H1 (cell line): ENCODE measurements around the gene PKP1. TPM values are rescaled to one million over a fixed set of nuclear protein-coding genes. Genes with fewer than 3 reads are reported as not detected.

Experiments
- CTCF ChIA-PET: fragments of 300-600 bp; sonication (Branson Sonifier 250); formaldehyde crosslinking; loops from one replicate; lab custom pipeline; 2021; ENCODE audit not compliant: partially characterized antibody; lab: Charles Lee
- POLR2A ChIA-PET: fragments of 300-600 bp; sonication (Branson Sonifier 250); formaldehyde crosslinking; loops from one replicate; lab custom pipeline; 2021; ENCODE audit warnings: inconsistent platforms; ENCODE audit not compliant: partially characterized antibody; lab: Charles Lee
- DNase-seq, 2 experiments: peaks; one replicate each; pipeline versions ENCODE4 v3.0.0 to v3.0.0-alpha.2; 2010 to 2022; ENCODE audit warnings: low spot score in 2 of 2, low read depth in 1 of 2, mixed read lengths in 1 of 2
- FAIRE-seq: peaks from 2 replicates; lab custom pipeline; 2011; peaks lifted over from hg19 to GRCh38; lab: Jason Lieb, UNC
- H2AFZ ChIP-seq: 2 replicates; pipeline ENCODE4 v1.8.1; 2012; ENCODE audit warnings: low read length, inconsistent platforms
- H2AK5ac ChIP-seq: 2 replicates; pipeline ENCODE4 v1.6.1; 2013; ENCODE audit warnings: low read depth, low read length
- H2BK120ac ChIP-seq: replicated peaks from 2 replicates; pipeline ENCODE3; 2013; ENCODE audit warnings: low read depth, low read length, inconsistent platforms
- H2BK12ac ChIP-seq: 2 replicates; pipeline ENCODE4 v1.6.1; 2013; ENCODE audit warnings: low read depth, low read length
- H2BK15ac ChIP-seq: 2 replicates; pipeline ENCODE4 v1.6.1; 2013; ENCODE audit warnings: low read length
- H2BK20ac ChIP-seq: 2 replicates; pipeline ENCODE4 v1.6.1; 2013; ENCODE audit warnings: low read length
- H2BK5ac ChIP-seq: 2 replicates; pipeline ENCODE4 v1.6.1; 2013; ENCODE audit warnings: low read depth, low read length
- H3K14ac ChIP-seq: 2 replicates; pipeline ENCODE4 v1.6.1; 2013; ENCODE audit warnings: inconsistent platforms; ENCODE audit not compliant: insufficient read length
- H3K18ac ChIP-seq: 2 replicates; pipeline ENCODE4 v1.6.1; 2013; ENCODE audit warnings: low read length; ENCODE audit errors: extremely low read depth
- H3K23ac ChIP-seq: 2 replicates; pipeline ENCODE4 v1.6.1; 2013; ENCODE audit warnings: inconsistent platforms; ENCODE audit not compliant: insufficient read length
- H3K23me2 ChIP-seq: 2 replicates; pipeline ENCODE4 v1.6.1; 2013; ENCODE audit warnings: low read depth, low read length
- H3K27ac ChIP-seq: 2 replicates; pipeline ENCODE4 v1.6.1; 2011; ENCODE audit warnings: low read depth, low read length, inconsistent platforms
- H3K27me3 ChIP-seq, 4 experiments: replicated peaks in 1 of 4; 1 replicate in 1 of 4; 2 replicates in 3 of 4; pipeline versions ENCODE4 v1.6.1 to v1.8.1; 2011 to 2013; ENCODE audit warnings: low read length in 3 of 4, mild to moderate bottlenecking in 3 of 4, inconsistent platforms in 2 of 4, mixed read lengths in 2 of 4, moderate library complexity in 1 of 4; ENCODE audit not compliant: control insufficient read depth in 3 of 4, insufficient read depth in 3 of 4; ENCODE audit errors: extremely low read depth in 1 of 4
- H3K36me3 ChIP-seq, 4 experiments: 2 replicates each; pipeline versions ENCODE4 v1.6.1 to v1.8.1; 2011 to 2013; ENCODE audit warnings: mild to moderate bottlenecking in 4 of 4, low read length in 3 of 4, moderate library complexity in 2 of 4, control low read depth in 1 of 4, inconsistent platforms in 1 of 4; ENCODE audit not compliant: insufficient read depth in 4 of 4, control insufficient read depth in 2 of 4
- H3K4ac ChIP-seq: replicated peaks from 2 replicates; pipeline ENCODE3; 2013; ENCODE audit warnings: low read length, low read depth, mixed read lengths, inconsistent platforms; ENCODE audit not compliant: insufficient read length
- H3K4me1 ChIP-seq, 4 experiments: replicated peaks in 1 of 4; 1 replicate in 1 of 4; 2 replicates in 3 of 4; pipeline versions ENCODE4 v1.6.1 to v1.8.1; 2011 to 2013; ENCODE audit warnings: low read length in 3 of 4, inconsistent platforms in 2 of 4, mixed read lengths in 1 of 4; ENCODE audit not compliant: insufficient read depth in 4 of 4, control insufficient read depth in 3 of 4
- H3K4me2 ChIP-seq, 2 experiments: 2 replicates each; pipeline versions ENCODE4 v1.6.1 to v1.8.1; 2011 to 2013; ENCODE audit warnings: low read depth in 2 of 2, low read length in 2 of 2, control low read depth in 1 of 2, inconsistent platforms in 1 of 2, mild to moderate bottlenecking in 1 of 2; ENCODE audit not compliant: insufficient read depth in 1 of 2
- H3K4me3 ChIP-seq, 4 experiments: fragments of 200-600, 300-600 bp in 1 of 4; sonication (generic), shearing (Covaris generic), sonication (Bioruptor Twin) in 1 of 4; 2 replicates each; pipeline versions ENCODE4 v1.5.1 to v1.8.1; 2011 to 2016; ENCODE audit warnings: low read length in 4 of 4, low read depth in 3 of 4, control low read depth in 2 of 4, inconsistent platforms in 2 of 4, mild to moderate bottlenecking in 2 of 4, mixed read lengths in 1 of 4, moderate library complexity in 1 of 4; ENCODE audit not compliant: insufficient read depth in 2 of 4; ENCODE audit errors: extremely low read depth in 1 of 4
- H3K56ac ChIP-seq: replicated peaks from 2 replicates; pipeline ENCODE3; 2013; ENCODE audit warnings: low read depth, mild to moderate bottlenecking, mixed read lengths, low read length, inconsistent platforms; ENCODE audit not compliant: insufficient read length
- H3K79me1 ChIP-seq: 2 replicates; pipeline ENCODE4 v1.6.1; 2013; ENCODE audit warnings: low read depth, low read length, control low read depth
- H3K79me2 ChIP-seq, 2 experiments: 2 replicates each; pipeline versions ENCODE4 v1.6.1 to v1.8.1; 2012 to 2013; ENCODE audit warnings: low read length in 2 of 2, mild to moderate bottlenecking in 2 of 2, inconsistent platforms in 1 of 2; ENCODE audit not compliant: insufficient read depth in 2 of 2, control insufficient read depth in 1 of 2
- H3K9ac ChIP-seq, 4 experiments: replicated peaks in 1 of 4; 1 replicate in 1 of 4; 2 replicates in 3 of 4; pipeline versions ENCODE4 v1.6.1 to v1.8.1; 2011 to 2013; ENCODE audit warnings: low read depth in 3 of 4, low read length in 3 of 4, control low read depth in 2 of 4, mild to moderate bottlenecking in 2 of 4, moderate library complexity in 2 of 4, inconsistent platforms in 1 of 4; ENCODE audit errors: extremely low read depth in 1 of 4
- H3K9me3 ChIP-seq, 2 experiments: 2 replicates each; pipeline versions ENCODE4 v1.6.1 to v1.8.1; 2012 to 2013; ENCODE audit warnings: mild to moderate bottlenecking in 2 of 2, moderate library complexity in 2 of 2, control low read depth in 1 of 2, inconsistent platforms in 1 of 2, low read depth in 1 of 2, low read length in 1 of 2, mixed read lengths in 1 of 2; ENCODE audit not compliant: insufficient read depth in 2 of 2
- H4K20me1 ChIP-seq, 2 experiments: replicated peaks in 1 of 2; 2 replicates each; pipeline versions ENCODE3 to v1.8.1; 2011 to 2013; ENCODE audit warnings: inconsistent platforms in 2 of 2, low read length in 2 of 2, mild to moderate bottlenecking in 1 of 2; ENCODE audit not compliant: insufficient read depth in 2 of 2, control insufficient read depth in 1 of 2
- H4K5ac ChIP-seq: 2 replicates; pipeline ENCODE4 v1.6.1; 2013; ENCODE audit warnings: low read length, low read depth, mixed read lengths, inconsistent platforms; ENCODE audit not compliant: insufficient read length
- H4K8ac ChIP-seq: 2 replicates; pipeline ENCODE4 v1.8.0; 2013; ENCODE audit warnings: mild to moderate bottlenecking, moderate library complexity, low read length, inconsistent platforms; ENCODE audit not compliant: insufficient read depth; ENCODE audit errors: extremely low read depth
- H4K91ac ChIP-seq: replicated peaks from 2 replicates; pipeline ENCODE3; 2013; ENCODE audit warnings: low read length, mixed read lengths, inconsistent platforms; ENCODE audit not compliant: insufficient read length
- CBX5 ChIP-seq: fragments of 300-800, 300-1000 bp; sonication (generic); IDR thresholded peaks from 2 replicates; pipeline ENCODE4 v1.7.1; 2016; ENCODE audit warnings: antibody characterized with exemption, low read length, low read depth
- GTF2F1 ChIP-seq: IDR thresholded peaks from 2 replicates; pipeline ENCODE4 v1.6.1; 2012; ENCODE audit warnings: low read depth, low read length, improper control_type of control experiment, borderline replicate concordance
- NRF1 ChIP-seq: IDR thresholded peaks from 2 replicates; pipeline ENCODE4 v1.6.1; 2011; ENCODE audit warnings: mild to moderate bottlenecking, low read depth, low read length, improper control_type of control experiment
- RNF2 ChIP-seq: fragments of 200-900, 300-1000 bp; sonication (generic); IDR thresholded peaks from 2 replicates; pipeline ENCODE4 v1.7.1; 2016; ENCODE audit warnings: borderline replicate concordance, low read depth, mild to moderate bottlenecking, antibody characterized with exemption, low read length; ENCODE audit not compliant: poor library complexity, severe bottlenecking; ENCODE audit errors: missing control alignments
- TAF7 ChIP-seq: optimal IDR thresholded peaks from 2 replicates; pipeline ENCODE3; 2011; ENCODE audit warnings: low read depth, mild to moderate bottlenecking, inconsistent platforms, low read length, moderate library complexity, borderline replicate concordance
- TCF12 ChIP-seq: IDR thresholded peaks from 2 replicates; pipeline ENCODE4 v1.6.1; 2011; ENCODE audit warnings: low read depth, mild to moderate bottlenecking, low read length
- WGBS, 2 experiments: shearing (Covaris generic) in 1 of 2; methylation state at CpG; one replicate each; pipeline versions ENCODE4 v1.1.6 to v1.1.7; 2013 to 2015; ENCODE audit warnings: low lambda C conversion rate in 2 of 2, mixed read lengths in 2 of 2, inconsistent platforms in 1 of 2, low coverage in 1 of 2, missing lambda C conversion rate in 1 of 2; ENCODE audit not compliant: insufficient replicate concordance in 2 of 2, insufficient coverage in 1 of 2, insufficient read length in 1 of 2; ENCODE audit errors: extremely low coverage in 1 of 2, missing lambda C conversion rate in 1 of 2; 5-methylcytosine and 5-hydroxymethylcytosine counted together
- polyA plus RNA-seq, 7 experiments: library from polyadenylated mRNA; depleted of rRNA in 3 of 7; stranded (reverse) in 5 of 7; unstranded in 2 of 7; fragments of >200 nt in 5 of 7; fragments of 200-250 nt in 2 of 7; gene quantifications; 1 replicate in 5 of 7; 2 replicates in 1 of 7; 4 replicates in 1 of 7; pipeline versions ENCODE4 v1.2.1 to v1.2.3, GENCODE V29; 2011 to 2013; ENCODE audit warnings: missing spikeins in 2 of 7, mixed read lengths in 2 of 7
- total RNA-seq: library from RNA; stranded (reverse); fragmentation: NEBNext Ultra II Directional; extraction: Animal tissue kit (Norgen Biotek cat#: 25700); gene quantifications from 2 replicates; pipeline ENCODE4 v1.2.1, GENCODE V29; 2021
- TF ChIP-seq, protein P1 (sequence below): IDR thresholded peaks from 2 replicates; pipeline ENCODE4 v1.6.1; 2012; ENCODE audit warnings: inconsistent platforms

PKP1 gene
- total and polyA plus RNA-seq, 2 of the 8 experiments (the other 6 are each of a cell fraction or from before 2014, with no cell fraction given) = 0.21 to 0.95 TPM

GRCh38 chr1:201332021-201332420, 48.7 kb downstream of the PKP1 start:
- no peaks in the 10 kb centered on the region; the same call in 1 of the 2 replicates for H3K79me1 ChIP-seq
- no peak overlapping the region for H3K4me3 ChIP-seq
- no peak overlapping the region for H3K9ac ChIP-seq
- no peaks in the 10 kb centered on the region for H3K9me3 ChIP-seq
- no peak overlapping the region for H3K4ac ChIP-seq
- no peak overlapping the region for H3K56ac ChIP-seq
- H4K8ac ChIP-seq = no peak overlapping the region
- H2BK120ac ChIP-seq = no peak overlapping the region
- DNase-seq (no peak), FAIRE-seq (no peak)
- no peak overlapping the region for H2AK5ac ChIP-seq
- no peak overlapping the region for H3K18ac ChIP-seq
- ChIA-PET CTCF (interaction anchor here (1.7 to 3.6 kb wide), 3 partner anchors 15 to 29 kb away, joined by 4 to 47 read pairs (median 18); no protein-coding TSS in a partner anchor), POLR2A (no interaction called here)
- no peaks in the 10 kb centered on the region; a peak in 1 of 7 replicates for H3K4me1 ChIP-seq
- TF ChIP-seq GTF2F1 (no peak), CBX5 (no peak), TAF7 (no peak), TCF12 (no peak), RNF2 (no peak), NRF1 (no peak)
- TF ChIP-seq, protein P1, sequence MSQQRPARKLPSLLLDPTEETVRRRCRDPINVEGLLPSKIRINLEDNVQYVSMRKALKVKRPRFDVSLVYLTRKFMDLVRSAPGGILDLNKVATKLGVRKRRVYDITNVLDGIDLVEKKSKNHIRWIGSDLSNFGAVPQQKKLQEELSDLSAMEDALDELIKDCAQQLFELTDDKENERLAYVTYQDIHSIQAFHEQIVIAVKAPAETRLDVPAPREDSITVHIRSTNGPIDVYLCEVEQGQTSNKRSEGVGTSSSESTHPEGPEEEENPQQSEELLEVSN = no peak
- no peak overlapping the region for H2BK12ac ChIP-seq
- H2AFZ ChIP-seq = no peak overlapping the region
- no peak overlapping the region for H3K14ac ChIP-seq
- no peaks in the 10 kb centered on the region for H4K20me1 ChIP-seq
- H3K27ac ChIP-seq = no peak overlapping the region
- no peak overlapping the region for H2BK20ac ChIP-seq
- no peaks in the 10 kb centered on the region; a peak in 1 of 7 replicates for H3K27me3 ChIP-seq
- H3K23ac ChIP-seq = no peak overlapping the region
- H4K91ac ChIP-seq = no peak overlapping the region
- no peak overlapping the region for H4K5ac ChIP-seq
- no peak overlapping the region for H2BK5ac ChIP-seq
- H3K36me3 ChIP-seq = no peaks in the 10 kb centered on the region
- 87% methylated on average over 8 of the region's 8 CpGs; no CpG with 5 or more reads in 1 of the 2 experiments for WGBS, 2 experiments
- no peaks in the 10 kb centered on the region for H3K79me2 ChIP-seq
- no peaks in the 10 kb centered on the region for H3K23me2 ChIP-seq
- H2BK15ac ChIP-seq = no peak overlapping the region
- H3K4me2 ChIP-seq = no peak overlapping the region
